ENCODE data around the gene ZACN.

- TF ChIP-seq, protein P1, sequence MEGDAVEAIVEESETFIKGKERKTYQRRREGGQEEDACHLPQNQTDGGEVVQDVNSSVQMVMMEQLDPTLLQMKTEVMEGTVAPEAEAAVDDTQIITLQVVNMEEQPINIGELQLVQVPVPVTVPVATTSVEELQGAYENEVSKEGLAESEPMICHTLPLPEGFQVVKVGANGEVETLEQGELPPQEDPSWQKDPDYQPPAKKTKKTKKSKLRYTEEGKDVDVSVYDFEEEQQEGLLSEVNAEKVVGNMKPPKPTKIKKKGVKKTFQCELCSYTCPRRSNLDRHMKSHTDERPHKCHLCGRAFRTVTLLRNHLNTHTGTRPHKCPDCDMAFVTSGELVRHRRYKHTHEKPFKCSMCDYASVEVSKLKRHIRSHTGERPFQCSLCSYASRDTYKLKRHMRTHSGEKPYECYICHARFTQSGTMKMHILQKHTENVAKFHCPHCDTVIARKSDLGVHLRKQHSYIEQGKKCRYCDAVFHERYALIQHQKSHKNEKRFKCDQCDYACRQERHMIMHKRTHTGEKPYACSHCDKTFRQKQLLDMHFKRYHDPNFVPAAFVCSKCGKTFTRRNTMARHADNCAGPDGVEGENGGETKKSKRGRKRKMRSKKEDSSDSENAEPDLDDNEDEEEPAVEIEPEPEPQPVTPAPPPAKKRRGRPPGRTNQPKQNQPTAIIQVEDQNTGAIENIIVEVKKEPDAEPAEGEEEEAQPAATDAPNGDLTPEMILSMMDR (IDR thresholded peaks at IDR 0.05) = no peak
- TF ChIP-seq POLR2A (IDR thresholded peaks at IDR 0.05) (no peak), EP300 (IDR thresholded peaks at IDR 0.05) (no peak)
Measured at GRCh38 chr17:76090517-76091129, 11.6 kb downstream of the ZACN start.

Data from ovary (tissue), 3 donors.